ENCODE results near the gene SAPCD2. TPM values are rescaled to one million over a fixed set of nuclear protein-coding genes. Genes with fewer than 3 reads are reported as not detected.

SAPCD2 gene
- total RNA-seq, 2 donors from 2014 or later = 5.6 to 21.9 TPM

DNA sequence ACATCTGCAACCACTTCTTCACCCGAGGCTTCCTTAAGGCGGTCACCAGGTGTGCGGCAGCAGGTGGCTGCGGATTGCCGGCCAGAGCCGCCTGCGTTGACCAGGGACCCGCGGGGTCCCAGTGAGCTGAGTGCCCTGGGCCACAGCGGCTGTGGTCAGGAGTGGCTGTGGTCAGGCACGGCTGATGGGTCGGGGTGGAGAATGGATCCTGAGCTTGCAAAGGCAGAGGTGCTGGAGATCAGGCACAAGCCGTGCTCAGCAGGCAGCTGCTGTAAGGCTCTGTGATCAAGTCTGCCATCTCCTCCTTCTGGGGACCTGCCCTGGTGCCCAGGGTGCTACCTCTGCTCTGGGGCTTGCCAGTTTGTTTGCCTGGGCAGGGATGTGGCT, 9.0 kb upstream of the SAPCD2 start:
- no peaks in the 10 kb centered on the region for H3K27me3 Mint-ChIP-seq
- H3K4me3 Mint-ChIP-seq = peak overlapping the region; percentile 53
- H3K36me3 Mint-ChIP-seq (ENCODE audit: low read depth) = peaks cover 40% of the 10 kb centered on the region
- H3K27ac Mint-ChIP-seq = no peak overlapping the region
- H3K9me3 Mint-ChIP-seq = no peaks in the 10 kb centered on the region
- H3K4me1 Mint-ChIP-seq = peaks cover 8% of the 10 kb centered on the region
- no peak for ATAC-seq (replicated peaks)

- Mint-ChIP-seq H3K9me3 (no peaks in the 10 kb centered on the region), H3K4me3 (peak overlapping the region; percentile 53), H3K27ac (no peak overlapping the region), H3K36me3 (ENCODE audit: low read depth) (peaks cover 39% of the 10 kb centered on the region), H3K27me3 (no peaks in the 10 kb centered on the region), H3K4me1 (peaks cover 6% of the 10 kb centered on the region)
- no peak for ATAC-seq (replicated peaks)
These were observed 8.5 kb upstream of the SAPCD2 start for GRCh38 chr9:137078701-137079400.

- Mint-ChIP-seq H3K27ac (no peak overlapping the region), H3K4me1 (no peaks in the 10 kb centered on the region), H3K27me3 (no peaks in the 10 kb centered on the region), H3K9me3 (no peaks in the 10 kb centered on the region), H3K4me3 (peak overlapping the region; percentile 53), H3K36me3 (ENCODE audit: low read depth) (peaks cover 32% of the 10 kb centered on the region)
- peak; percentile 45 for ATAC-seq (replicated peaks)
These were observed 7.7 kb upstream of the SAPCD2 start for GRCh38 chr9:137077758-137078693.

GRCh38 chr9:137077010-137077747, 6.8 kb upstream of the SAPCD2 start, which contains the start of gene UAP1L1:
Gene UAP1L1 (plus strand): TSS chr9:137077517. CDS start chr9:137077533, 16 bp downstream.
- H3K9me3 Mint-ChIP-seq = no peaks in the 10 kb centered on the region
- H3K27me3 Mint-ChIP-seq = no peaks in the 10 kb centered on the region
- no peaks in the 10 kb centered on the region for H3K4me1 Mint-ChIP-seq
- peaks cover 29% of the 10 kb centered on the region for H3K36me3 Mint-ChIP-seq (ENCODE audit: low read depth)
- peak; percentile 86 for ATAC-seq (replicated peaks)
- H3K4me3 Mint-ChIP-seq = peak within 1 kb of the TSS; percentile 61
- no peak within 1 kb of the TSS for H3K27ac Mint-ChIP-seq

- H3K9me3 Mint-ChIP-seq = no peaks in the 10 kb centered on the region
- H3K27me3 Mint-ChIP-seq = no peaks in the 10 kb centered on the region
- H3K4me1 Mint-ChIP-seq = no peaks in the 10 kb centered on the region
- peaks cover 24% of the 10 kb centered on the region for H3K36me3 Mint-ChIP-seq (ENCODE audit: low read depth)
- ATAC-seq (replicated peaks) = no peak
- H3K27ac Mint-ChIP-seq = no peak overlapping the region
- peak overlapping the region; percentile 61 for H3K4me3 Mint-ChIP-seq
These were observed 6.3 kb upstream of the SAPCD2 start for GRCh38 chr9:137076636-137077009.

DNA sequence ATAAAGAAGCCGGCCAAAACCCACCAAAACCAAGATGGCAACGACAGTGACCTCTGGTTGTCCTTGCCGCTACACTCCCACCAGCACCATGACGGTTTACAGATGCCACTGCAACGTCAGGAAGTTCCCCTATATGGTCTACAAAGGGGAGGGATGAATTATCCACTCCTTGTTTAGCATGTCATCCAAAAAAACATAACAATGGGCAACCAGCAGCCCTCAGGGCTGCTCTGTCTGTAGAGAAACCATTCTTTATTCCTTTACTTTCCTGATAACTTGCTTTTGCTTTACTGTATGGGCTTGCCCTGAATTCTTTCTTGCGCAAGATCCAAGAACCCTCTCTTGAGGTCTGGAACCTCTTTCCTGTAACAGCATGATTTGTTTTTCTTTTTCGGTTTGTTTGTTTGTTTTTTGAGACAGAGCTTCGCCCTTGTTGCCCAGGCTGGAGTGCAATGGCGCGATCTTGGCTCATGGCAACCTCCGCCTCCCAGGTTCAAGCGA, 5.0 kb upstream of the SAPCD2 start:
- no peaks in the 10 kb centered on the region for H3K9me3 Mint-ChIP-seq
- peaks cover 7% of the 10 kb centered on the region for H3K4me1 Mint-ChIP-seq
- H3K36me3 Mint-ChIP-seq (ENCODE audit: low read depth) = peaks cover 20% of the 10 kb centered on the region
- no peaks in the 10 kb centered on the region for H3K27me3 Mint-ChIP-seq
- ATAC-seq (replicated peaks) = no peak
- no peak overlapping the region for H3K4me3 Mint-ChIP-seq
- H3K27ac Mint-ChIP-seq = no peak overlapping the region

DNA sequence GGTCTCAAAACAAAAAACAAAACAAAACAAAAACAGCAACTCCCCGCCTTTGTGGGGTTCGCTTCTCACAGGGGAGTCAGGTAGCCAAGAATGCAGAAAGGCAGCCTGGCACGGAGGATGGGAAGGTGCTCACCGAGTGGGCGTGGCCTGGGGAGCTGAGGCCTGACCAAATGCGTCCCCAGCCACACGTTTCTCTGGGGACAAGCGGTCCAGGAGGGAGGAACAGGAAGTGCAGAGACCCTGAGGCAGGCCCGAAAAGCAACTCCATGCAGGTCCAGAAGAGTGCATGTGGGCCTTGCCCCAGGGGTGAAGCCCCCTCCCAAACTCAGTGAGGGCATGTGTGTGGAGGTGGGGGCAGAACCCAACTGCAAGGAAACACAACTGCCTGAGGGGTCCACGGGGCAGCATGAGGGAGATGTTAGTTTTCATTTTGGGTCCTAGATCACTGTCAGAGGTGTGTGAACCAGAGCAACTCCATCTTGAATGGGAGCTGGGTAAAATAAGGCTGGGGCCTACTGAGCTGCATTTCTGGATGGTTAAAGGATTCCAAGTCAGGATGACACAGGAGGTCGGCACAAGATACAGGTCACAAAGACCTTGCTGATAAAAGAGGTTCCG, 4.4 kb upstream of the SAPCD2 start:
- Mint-ChIP-seq H3K9me3 (no peaks in the 10 kb centered on the region), H3K36me3 (ENCODE audit: low read depth) (peaks cover 15% of the 10 kb centered on the region), H3K27me3 (no peaks in the 10 kb centered on the region), H3K27ac (no peak overlapping the region), H3K4me1 (peaks cover 7% of the 10 kb centered on the region), H3K4me3 (no peak overlapping the region)
- ATAC-seq (replicated peaks) = no peak

DNA sequence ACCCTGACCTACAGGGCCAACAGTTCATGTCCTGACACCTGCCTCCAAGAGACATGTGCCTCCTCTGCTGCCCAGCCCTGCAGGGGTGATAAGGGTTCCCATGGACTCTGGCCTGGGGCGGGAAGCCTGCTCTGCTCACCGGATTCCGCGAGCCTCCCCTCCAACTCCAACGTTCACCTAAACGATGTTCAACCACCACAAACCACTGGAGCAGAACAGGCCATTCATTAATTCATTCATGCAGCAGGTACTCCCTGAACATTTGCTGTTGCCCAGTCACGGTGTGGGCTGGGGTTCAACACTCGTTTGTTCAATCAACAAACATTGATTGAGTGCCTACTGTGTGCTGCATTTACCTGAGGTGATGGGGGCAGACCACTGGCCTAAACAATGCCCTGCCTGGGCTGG, 3.6 kb upstream of the SAPCD2 start:
- Mint-ChIP-seq H3K27me3 (no peaks in the 10 kb centered on the region), H3K9me3 (no peaks in the 10 kb centered on the region), H3K4me1 (peaks cover 7% of the 10 kb centered on the region), H3K4me3 (no peak overlapping the region), H3K36me3 (ENCODE audit: low read depth) (peaks cover 8% of the 10 kb centered on the region), H3K27ac (no peak overlapping the region)
- no peak for ATAC-seq (replicated peaks)

- Mint-ChIP-seq H3K4me1 (peaks cover 12% of the 10 kb centered on the region), H3K27me3 (no peaks in the 10 kb centered on the region), H3K9me3 (no peaks in the 10 kb centered on the region), H3K4me3 (peak overlapping the region; percentile 87), H3K27ac (peak overlapping the region; percentile 64), H3K36me3 (ENCODE audit: low read depth) (peaks cover 5% of the 10 kb centered on the region)
- ATAC-seq (replicated peaks) = no peak
These were observed 925 bp upstream of the SAPCD2 start for GRCh38 chr9:137071282-137071681.

- Mint-ChIP-seq H3K4me1 (peaks cover 12% of the 10 kb centered on the region), H3K27ac (peak overlapping the region; percentile 64), H3K4me3 (peak overlapping the region; percentile 87), H3K9me3 (no peaks in the 10 kb centered on the region), H3K27me3 (no peaks in the 10 kb centered on the region), H3K36me3 (ENCODE audit: low read depth) (peaks cover 5% of the 10 kb centered on the region)
- no peak for ATAC-seq (replicated peaks)
These were observed 534 bp upstream of the SAPCD2 start for GRCh38 chr9:137070906-137071275.

GRCh38 chr9:137069508-137070091, 757 bp downstream of the SAPCD2 start:
- ATAC-seq (replicated peaks) = no peak
- Mint-ChIP-seq H3K4me1 (peaks cover 12% of the 10 kb centered on the region), H3K27me3 (no peaks in the 10 kb centered on the region), H3K27ac (no peak overlapping the region), H3K4me3 (peak overlapping the region; percentile 41), H3K36me3 (ENCODE audit: low read depth) (peaks cover 5% of the 10 kb centered on the region), H3K9me3 (no peaks in the 10 kb centered on the region)

DNA sequence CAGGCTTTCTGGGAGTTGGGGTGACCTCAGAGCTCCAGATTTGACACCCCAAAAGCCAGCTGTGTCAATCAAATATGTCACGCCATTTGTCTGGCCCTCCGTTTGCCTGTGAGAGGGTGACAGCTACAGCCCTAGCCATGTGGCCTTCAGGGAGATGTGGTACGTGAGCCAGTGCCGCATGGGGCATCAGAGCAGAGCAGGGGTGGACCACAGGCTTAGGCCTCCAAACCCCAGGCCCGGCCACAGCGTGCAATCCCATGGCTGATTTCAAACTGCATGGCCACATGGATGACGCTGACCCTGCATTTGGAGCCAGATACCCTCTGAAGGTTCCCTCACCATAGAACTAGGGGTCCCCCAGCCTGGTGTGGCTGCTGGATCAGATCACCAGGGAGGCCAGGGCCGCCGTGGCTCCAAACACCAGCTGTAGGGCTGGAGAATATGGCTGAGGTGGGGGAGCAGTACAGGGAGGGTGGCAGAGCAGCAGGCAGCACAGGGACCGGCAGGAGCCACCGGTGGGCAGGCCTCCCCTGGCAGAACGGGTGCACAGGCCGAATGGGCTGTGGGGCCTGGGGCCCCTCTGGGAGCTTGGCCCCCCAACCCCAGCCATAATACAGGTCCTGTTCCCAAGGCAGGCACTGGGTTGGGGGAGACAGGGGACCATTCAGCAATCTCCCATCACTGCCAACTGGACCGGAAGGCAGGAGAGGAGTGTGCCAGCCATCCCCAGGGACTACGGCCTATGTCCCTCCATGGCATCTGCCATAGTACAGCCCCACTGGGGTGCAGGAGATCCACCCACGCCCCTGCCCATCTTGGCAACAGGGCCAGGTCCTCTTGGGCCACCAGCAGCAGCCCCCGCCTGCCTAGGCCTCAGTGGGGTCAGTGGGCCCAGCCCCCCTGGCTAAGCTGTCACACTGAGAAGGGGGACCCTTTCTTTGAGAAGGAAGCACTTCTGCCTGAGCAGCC, 1.5 kb downstream of the SAPCD2 start:
- no peaks in the 10 kb centered on the region for H3K9me3 Mint-ChIP-seq
- H3K27ac Mint-ChIP-seq = no peak overlapping the region
- H3K36me3 Mint-ChIP-seq (ENCODE audit: low read depth) = peaks cover 5% of the 10 kb centered on the region
- peak overlapping the region; percentile 65 for H3K4me3 Mint-ChIP-seq
- ATAC-seq (replicated peaks) = no peak
- peaks cover 12% of the 10 kb centered on the region for H3K4me1 Mint-ChIP-seq
- H3K27me3 Mint-ChIP-seq = no peaks in the 10 kb centered on the region
